HCEC 1CT (cell line): Measurements from ENCODE around the gene PKNOX1.
"Not testable (repeated sequence)": the region's sequence is repeated elsewhere in the genome, so short reads cannot be mapped to it uniquely, and the experiment has no call there.

Experiments
- DNase-seq: peaks from one replicate; pipeline ENCODE4 v3.0.0-alpha.2; 2017

The PKNOX1 gene

GRCh38 chr21:42956824-42957630, 17.3 kb upstream of the PKNOX1 start:
- no peak for DNase-seq

GRCh38 chr21:42958122-42958521, 16.2 kb upstream of the PKNOX1 start:
- DNase-seq: not testable (repeated sequence)

- DNase-seq: no peak
Observed at GRCh38 chr21:42959728-42960127, 14.6 kb upstream of the PKNOX1 start.

GRCh38 chr21:42962380-42963007, 11.9 kb upstream of the PKNOX1 start:
- DNase-seq: no peak

GRCh38 chr21:42964086-42964485, 10.3 kb upstream of the PKNOX1 start:
- no peak for DNase-seq

GRCh38 chr21:42964546-42965210, 9.7 kb upstream of the PKNOX1 start:
- no peak for DNase-seq

DNA sequence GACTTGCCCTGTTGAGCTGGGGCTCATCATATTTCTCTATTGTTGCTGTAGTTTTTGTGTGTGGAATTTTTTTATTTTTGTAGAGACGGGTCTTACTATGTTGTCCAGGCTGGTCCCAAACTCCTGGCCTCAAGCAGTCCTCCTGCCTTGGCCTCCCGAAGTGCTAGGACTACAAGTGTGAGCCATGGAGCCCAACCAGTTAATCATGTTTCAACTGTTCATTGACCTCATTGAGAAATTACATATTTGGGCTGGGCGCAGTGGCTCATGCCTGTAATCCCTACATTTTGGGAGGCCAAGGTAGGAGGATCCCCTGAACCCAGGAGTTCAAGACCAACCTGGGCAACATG, 9.2 kb upstream of the PKNOX1 start:
- DNase-seq: no peak

- DNase-seq: not testable (repeated sequence)
Observed at GRCh38 chr21:42967616-42968015, 6.7 kb upstream of the PKNOX1 start.

- DNase-seq: no peak
Observed at GRCh38 chr21:42969193-42969600, 5.2 kb upstream of the PKNOX1 start.

DNA sequence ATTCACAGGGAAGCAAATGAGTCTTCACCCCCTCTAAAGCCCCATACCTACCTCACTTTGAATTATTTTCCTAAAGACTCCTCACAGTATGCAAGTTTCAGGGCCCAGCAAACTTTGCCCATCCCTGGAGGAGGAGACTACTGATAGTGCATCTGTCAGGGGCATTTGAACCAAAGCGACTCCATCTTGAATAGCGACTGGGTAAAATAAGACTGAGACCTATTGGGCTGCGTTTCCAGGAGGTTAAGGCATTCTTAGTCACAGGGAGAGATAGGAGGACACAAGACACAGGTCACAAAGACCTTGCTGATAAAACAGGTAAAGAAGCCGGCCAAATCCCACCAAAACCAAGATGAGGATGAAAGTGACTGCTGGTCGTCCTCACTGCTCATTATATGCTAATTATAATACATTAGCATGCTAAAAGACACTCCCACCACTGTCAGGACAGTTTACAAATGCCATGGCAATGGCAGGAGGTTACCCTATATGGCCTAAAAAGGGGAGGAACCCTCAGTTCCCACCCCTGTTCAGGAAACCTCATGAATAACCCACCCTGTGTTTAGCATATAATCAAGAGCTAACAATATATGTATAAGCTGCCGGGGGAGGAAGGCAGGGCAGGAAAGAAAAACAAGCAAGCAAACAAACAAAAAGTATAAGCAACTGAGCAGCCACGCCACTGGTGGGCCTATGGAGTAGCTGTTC, 3.3 kb upstream of the PKNOX1 start:
- no peak for DNase-seq

DNA sequence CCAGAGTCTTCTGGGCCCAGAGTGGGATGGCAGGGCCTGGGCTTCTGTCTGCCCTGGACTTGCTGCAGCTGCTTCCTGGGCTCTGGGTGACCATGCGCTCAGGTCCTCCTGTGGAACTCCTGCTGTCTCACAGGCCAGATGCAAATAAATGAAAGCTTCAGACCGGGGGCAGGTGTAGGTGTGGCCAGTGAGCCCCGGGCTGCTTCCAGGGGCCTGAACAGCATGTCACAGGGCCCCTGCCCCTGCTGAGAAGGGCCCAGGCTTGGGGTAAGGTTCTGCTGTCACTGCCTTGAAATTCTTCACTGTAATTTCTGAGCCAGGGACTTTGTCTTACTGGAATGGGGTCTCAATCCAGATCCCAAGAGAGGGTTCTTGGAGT, 2.5 kb upstream of the PKNOX1 start:
- no peak for DNase-seq

DNA sequence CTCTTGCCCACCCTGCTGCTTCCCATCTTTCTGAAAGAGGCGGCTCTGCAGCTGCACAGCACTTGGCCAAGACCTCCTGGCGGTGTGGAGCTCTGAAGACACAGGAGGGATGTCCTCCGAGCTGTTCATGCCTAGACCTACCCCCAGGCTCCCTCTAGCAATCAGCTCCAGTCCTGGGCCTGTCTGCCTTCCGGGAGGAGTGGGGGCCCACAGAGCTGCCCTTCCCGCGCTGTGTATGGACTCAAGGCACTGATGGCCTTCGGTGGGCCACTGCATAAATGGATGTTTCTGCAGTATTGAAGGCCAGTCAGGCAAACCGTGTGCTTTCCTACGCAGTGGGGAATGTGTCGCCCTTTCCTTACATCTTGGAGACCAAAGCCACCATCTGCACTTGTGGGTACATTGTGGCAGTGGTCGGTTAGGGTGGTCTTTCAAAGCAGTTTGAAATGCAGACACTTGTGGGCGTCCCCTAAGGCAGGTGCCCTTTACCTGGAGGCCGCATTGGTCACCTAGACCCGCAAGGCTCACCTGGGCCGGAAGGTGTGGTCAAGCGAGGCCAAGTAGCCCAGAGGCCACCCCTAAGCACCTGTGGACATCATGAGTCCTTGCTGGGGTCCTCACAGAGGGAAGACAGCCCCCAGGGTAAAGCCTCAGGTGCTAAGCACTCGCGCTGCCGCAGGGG, 912 bp upstream of the PKNOX1 start:
- no peak for DNase-seq

- peak; percentile 64 for DNase-seq
Observed at GRCh38 chr21:42974832-42975820, 764 bp downstream of the PKNOX1 start.

- no peak for DNase-seq
Observed at GRCh38 chr21:42975886-42976608, 1.7 kb downstream of the PKNOX1 start.

DNA sequence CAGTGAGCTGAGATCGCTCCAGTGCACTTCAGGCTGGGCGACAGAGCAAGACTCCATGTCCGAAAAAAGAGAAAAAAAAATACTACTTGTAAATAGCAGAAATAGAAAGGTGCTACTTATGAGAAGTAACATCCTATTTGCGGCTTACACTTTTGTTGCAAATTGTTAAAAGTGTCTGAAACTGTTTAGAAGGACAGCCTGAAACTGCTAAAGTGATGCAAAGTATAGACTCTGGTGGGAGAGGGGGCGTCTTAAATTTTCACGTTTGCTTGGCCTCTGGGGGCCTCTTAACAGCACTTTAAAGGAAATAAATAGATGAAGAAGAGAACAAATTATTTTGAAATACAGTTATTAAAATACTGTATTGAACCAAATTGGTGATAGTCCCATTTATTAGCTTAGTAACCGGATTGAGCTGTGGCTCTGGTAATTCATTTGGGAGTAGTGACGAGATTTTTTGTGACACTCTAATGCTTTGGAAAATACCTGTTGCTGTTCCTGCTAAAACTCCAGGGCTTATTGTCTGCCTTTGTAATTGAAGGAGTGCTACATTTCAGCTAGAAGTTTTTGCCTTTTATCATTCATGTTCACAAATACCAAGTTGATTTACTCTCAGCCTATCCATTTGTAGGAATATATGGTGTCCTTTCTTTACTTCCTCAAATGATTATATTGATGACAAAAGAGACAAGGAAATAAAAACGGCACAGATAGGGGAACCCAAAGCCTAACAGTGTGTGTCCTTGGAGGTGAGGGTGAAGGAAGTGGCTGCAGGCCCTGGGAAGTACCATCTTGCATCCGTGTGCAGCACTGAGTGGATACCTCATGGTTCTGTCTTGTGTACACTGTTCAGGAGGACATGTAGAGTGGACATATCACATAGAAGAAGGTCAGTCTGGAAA, 6.2 kb downstream of the PKNOX1 start:
- DNase-seq: no peak

DNA sequence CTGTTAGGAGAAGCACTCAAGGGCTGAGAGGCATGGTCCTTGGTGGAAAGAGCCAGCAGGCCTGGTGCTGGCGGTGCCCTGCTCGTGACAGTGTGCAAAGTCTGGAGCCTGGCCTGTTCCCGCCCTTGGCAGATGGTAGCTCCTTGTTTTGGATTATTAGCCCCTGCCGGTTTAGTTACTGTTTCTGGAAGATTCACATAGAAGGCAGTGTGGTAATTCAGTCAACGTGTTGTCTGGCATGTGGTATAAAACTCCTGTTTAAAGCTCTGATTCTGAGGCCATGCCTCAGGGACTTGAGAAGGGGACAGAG, 6.8 kb downstream of the PKNOX1 start:
- no peak for DNase-seq

GRCh38 chr21:42981862-42982261, 7.5 kb downstream of the PKNOX1 start:
- DNase-seq: no peak

GRCh38 chr21:42983103-42983502, 8.7 kb downstream of the PKNOX1 start:
- DNase-seq: no peak

DNA sequence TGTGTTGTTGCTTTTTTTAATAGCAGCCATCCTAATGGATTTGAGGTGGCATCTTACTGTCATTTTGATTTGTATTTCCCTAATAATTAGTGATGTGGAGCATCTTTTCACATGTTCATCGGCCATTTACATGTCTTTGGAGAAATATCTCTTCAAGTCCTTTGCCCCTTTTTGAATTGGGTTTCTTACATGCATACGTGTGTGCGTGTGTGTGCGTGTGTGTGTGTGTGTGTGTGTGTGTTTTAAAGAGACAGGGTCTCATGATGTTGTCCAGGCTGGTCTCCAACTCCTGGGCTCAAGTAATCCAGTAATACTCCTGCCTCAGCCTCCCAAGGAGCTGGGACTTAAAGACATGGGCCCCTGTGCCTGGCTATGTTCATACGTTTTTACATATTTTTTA, 9.5 kb downstream of the PKNOX1 start:
- DNase-seq: no peak
